CD14-positive monocyte (primary cell): Measurements from ENCODE around the gene GRID2. TPM values are rescaled to one million over a fixed set of nuclear protein-coding genes. Genes with fewer than 3 reads are reported as not detected.

Experiments
- DNase-seq, 3 donors: peaks; one replicate each; pipeline ENCODE4 v3.0.0-alpha.2; 2011 to 2022
- H2AFZ ChIP-seq: 2 replicates; pipeline ENCODE4 v1.6.0; 2012; ENCODE audit warnings: mild to moderate bottlenecking, low read depth, low read length, inconsistent platforms; ENCODE audit not compliant: insufficient read depth, poor library complexity, severe bottlenecking
- H3K27ac ChIP-seq, 2 donors: 1 replicate in 1 of 2; 2 replicates in 1 of 2; pipeline ENCODE4 v1.5.1; 2012 to 2013; ENCODE audit warnings: low read length in 2 of 2, control low read depth in 1 of 2, inconsistent platforms in 1 of 2, low read depth in 1 of 2, mild to moderate bottlenecking in 1 of 2
- H3K27me3 ChIP-seq, 2 donors: one replicate each; pipeline versions ENCODE4 v1.6.0 to v1.6.1; 2011 to 2013; ENCODE audit warnings: low read length in 2 of 2; ENCODE audit not compliant: control insufficient read depth in 2 of 2, insufficient read depth in 2 of 2
- H3K36me3 ChIP-seq, 2 donors: replicated peaks in 1 of 2; 1 replicate in 1 of 2; 2 replicates in 1 of 2; pipeline versions ENCODE4 v1.5.1 to v1.6.1; 2012 to 2013; ENCODE audit warnings: low read length in 2 of 2, control low read depth in 1 of 2, inconsistent platforms in 1 of 2, mild to moderate bottlenecking in 1 of 2; ENCODE audit not compliant: insufficient read depth in 2 of 2, control insufficient read depth in 1 of 2
- H3K4me1 ChIP-seq, 2 donors: 1 replicate in 1 of 2; 2 replicates in 1 of 2; pipeline versions ENCODE4 v1.5.1 to v1.6.1; 2012 to 2013; ENCODE audit warnings: low read length in 2 of 2, control low read depth in 1 of 2, inconsistent platforms in 1 of 2, mild to moderate bottlenecking in 1 of 2, moderate library complexity in 1 of 2; ENCODE audit not compliant: insufficient read depth in 2 of 2, control insufficient read depth in 1 of 2
- H3K4me2 ChIP-seq: replicated peaks from 2 replicates; pipeline ENCODE3; 2012; ENCODE audit warnings: low read length, moderate library complexity, mild to moderate bottlenecking; ENCODE audit not compliant: poor library complexity, severe bottlenecking; ENCODE audit errors: extremely low read depth
- H3K4me3 ChIP-seq, 3 experiments: fragments of 200-600 bp in 1 of 3; sonication (generic) in 1 of 3; replicated peaks in 1 of 3; 1 replicate in 2 of 3; 2 replicates in 1 of 3; pipeline ENCODE4 v1.5.1; 2011 to 2013; ENCODE audit warnings: low read length in 3 of 3, mild to moderate bottlenecking in 3 of 3, control low read depth in 2 of 3, low read depth in 2 of 3, inconsistent platforms in 1 of 3, moderate library complexity in 1 of 3
- H3K79me2 ChIP-seq: 2 replicates; pipeline ENCODE4 v1.6.0; 2012; ENCODE audit warnings: mild to moderate bottlenecking, control low read depth, inconsistent platforms, low read length, moderate library complexity; ENCODE audit not compliant: insufficient read depth
- H3K9ac ChIP-seq: 2 replicates; pipeline ENCODE4 v1.6.0; 2017; ENCODE audit warnings: low read length, mild to moderate bottlenecking; ENCODE audit not compliant: insufficient read depth, poor library complexity, severe bottlenecking
- H3K9me3 ChIP-seq, 2 donors: replicated peaks in 1 of 2; 1 replicate in 1 of 2; 2 replicates in 1 of 2; pipeline versions ENCODE4 v1.5.1 to v1.6.1; 2012 to 2013; ENCODE audit warnings: low read length in 2 of 2, control low read depth in 1 of 2; ENCODE audit not compliant: control insufficient read depth in 1 of 2, insufficient read depth in 1 of 2
- H4K20me1 ChIP-seq: 2 replicates; pipeline ENCODE4 v1.6.0; 2012; ENCODE audit warnings: mild to moderate bottlenecking, low read length, control low read depth, moderate library complexity; ENCODE audit not compliant: insufficient read depth
- H3K27ac Mint-ChIP-seq, 7 donors: one replicate each; pipeline ENCODE4 v1.8.0; 2020; ENCODE audit warnings: mild to moderate bottlenecking in 7 of 7, mixed read lengths in 7 of 7, moderate library complexity in 6 of 7, inconsistent platforms in 2 of 7
- H3K27me3 Mint-ChIP-seq, 3 donors: one replicate each; pipeline ENCODE4 v1.8.0; 2021 to 2022; ENCODE audit warnings: low read depth in 3 of 3, mild to moderate bottlenecking in 3 of 3, mixed read lengths in 3 of 3, moderate library complexity in 3 of 3, inconsistent platforms in 1 of 3
- H3K36me3 Mint-ChIP-seq, 2 donors: one replicate each; pipeline ENCODE4 v1.8.0; 2020; ENCODE audit warnings: mixed read lengths in 2 of 2, inconsistent platforms in 1 of 2, mild to moderate bottlenecking in 1 of 2
- H3K4me1 Mint-ChIP-seq: one replicate; pipeline ENCODE4 v1.8.0; 2020; ENCODE audit warnings: mild to moderate bottlenecking, mixed read lengths
- H3K4me3 Mint-ChIP-seq, 2 donors: one replicate each; pipeline ENCODE4 v1.8.0; 2020; ENCODE audit warnings: mild to moderate bottlenecking in 2 of 2, mixed read lengths in 2 of 2, moderate library complexity in 1 of 2
- H3K9me3 Mint-ChIP-seq, 7 donors: one replicate each; pipeline ENCODE4 v1.8.0; 2020 to 2022; ENCODE audit warnings: mixed read lengths in 7 of 7, mild to moderate bottlenecking in 6 of 7, moderate library complexity in 6 of 7, inconsistent platforms in 2 of 7
- WGBS: methylation state at CpG from one replicate; pipeline ENCODE4 v1.1.5; 2013; ENCODE audit warnings: missing lambda C conversion rate; ENCODE audit not compliant: insufficient coverage; 5-methylcytosine and 5-hydroxymethylcytosine counted together
- intact Hi-C, 2 donors: fragments of 100-400 bp; cut with micrococcal nuclease; formaldehyde crosslinking; loops; one replicate each; pipeline versions ENCODE4 v1.15.0 to v1.15.1; 2023
- polyA plus RNA-seq, 3 donors: library from polyadenylated mRNA; depleted of rRNA in 1 of 3; unstranded in 2 of 3; stranded (reverse) in 1 of 3; fragments of 300-500 nt in 2 of 3; fragments of >200 nt in 1 of 3; fragmentation: Illumina TruSeq in 2 of 3; gene quantifications; 1 replicate in 2 of 3; 2 replicates in 1 of 3; pipeline ENCODE4 v1.2.3, GENCODE V29; 2012 to 2021
- TF ChIP-seq, protein P1 (sequence below): fragments of 200-600 bp; IDR thresholded peaks from one replicate; pipeline ENCODE4 v1.8.0; 2022; ENCODE audit warnings: antibody characterized with exemption, mild to moderate bottlenecking

GRID2 gene
- polyA plus RNA-seq, 3 donors: not detected

- intact Hi-C loops: no loop called here
- Histone ChIP-seq H3K79me2 (no peaks in the 10 kb centered on the region), H3K27me3 (no peaks in the 10 kb centered on the region), H3K4me2 (no peak overlapping the region), H3K27ac (no peak overlapping the region), H4K20me1 (no peaks in the 10 kb centered on the region), H3K9ac (no peak overlapping the region), H3K4me3 (no peak overlapping the region), H3K9me3 (no peaks in the 10 kb centered on the region), H2AFZ (no peak overlapping the region), H3K4me1 (no peaks in the 10 kb centered on the region), H3K36me3 (no peaks in the 10 kb centered on the region)
- Mint-ChIP-seq H3K36me3 (no peaks in the 10 kb centered on the region), H3K9me3 (no peaks in the 10 kb centered on the region), H3K4me3 (no peak overlapping the region), H3K4me1 (no peaks in the 10 kb centered on the region), H3K27ac (no peak overlapping the region), H3K27me3 (peaks cover 0 to 5% (median under 1%) of the 10 kb centered on the region in 3 donors)
- TF ChIP-seq, protein P1, sequence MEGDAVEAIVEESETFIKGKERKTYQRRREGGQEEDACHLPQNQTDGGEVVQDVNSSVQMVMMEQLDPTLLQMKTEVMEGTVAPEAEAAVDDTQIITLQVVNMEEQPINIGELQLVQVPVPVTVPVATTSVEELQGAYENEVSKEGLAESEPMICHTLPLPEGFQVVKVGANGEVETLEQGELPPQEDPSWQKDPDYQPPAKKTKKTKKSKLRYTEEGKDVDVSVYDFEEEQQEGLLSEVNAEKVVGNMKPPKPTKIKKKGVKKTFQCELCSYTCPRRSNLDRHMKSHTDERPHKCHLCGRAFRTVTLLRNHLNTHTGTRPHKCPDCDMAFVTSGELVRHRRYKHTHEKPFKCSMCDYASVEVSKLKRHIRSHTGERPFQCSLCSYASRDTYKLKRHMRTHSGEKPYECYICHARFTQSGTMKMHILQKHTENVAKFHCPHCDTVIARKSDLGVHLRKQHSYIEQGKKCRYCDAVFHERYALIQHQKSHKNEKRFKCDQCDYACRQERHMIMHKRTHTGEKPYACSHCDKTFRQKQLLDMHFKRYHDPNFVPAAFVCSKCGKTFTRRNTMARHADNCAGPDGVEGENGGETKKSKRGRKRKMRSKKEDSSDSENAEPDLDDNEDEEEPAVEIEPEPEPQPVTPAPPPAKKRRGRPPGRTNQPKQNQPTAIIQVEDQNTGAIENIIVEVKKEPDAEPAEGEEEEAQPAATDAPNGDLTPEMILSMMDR: no peak
- WGBS: no CpG with 5 or more reads among the region's 2 CpGs
- no peak for DNase-seq
These were observed 1475.5 kb downstream of the GRID2 start for GRCh38 chr4:93779228-93779627.

DNA sequence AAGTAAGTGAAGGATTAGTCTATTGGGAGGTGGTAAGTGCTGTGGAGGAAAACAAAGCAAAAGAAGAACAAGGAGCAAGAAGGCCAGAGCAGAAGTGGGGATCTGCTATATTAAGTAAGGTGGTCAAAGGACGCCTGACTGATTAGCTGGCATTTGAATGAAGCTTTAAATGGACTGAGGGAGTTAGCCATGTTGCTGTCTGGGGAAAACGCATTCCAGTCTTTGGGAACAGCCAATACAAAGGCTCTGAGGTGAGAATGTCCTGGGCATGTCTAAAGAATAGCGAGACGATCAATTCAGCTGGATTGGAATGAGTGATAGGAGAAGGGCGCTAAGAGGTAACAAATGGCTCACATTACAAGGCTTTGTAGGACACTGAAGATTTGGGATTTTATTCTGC, 1476.3 kb downstream of the GRID2 start:
- Mint-ChIP-seq H3K9me3 (no peaks in the 10 kb centered on the region), H3K4me3 (no peak overlapping the region), H3K36me3 (no peaks in the 10 kb centered on the region), H3K27ac (no peak overlapping the region), H3K4me1 (no peaks in the 10 kb centered on the region), H3K27me3 (peaks cover 0 to 5% (median 2%) of the 10 kb centered on the region in 3 donors)
- H3K9me3 ChIP-seq: no peaks in the 10 kb centered on the region
- no peaks in the 10 kb centered on the region for H3K79me2 ChIP-seq
- no peaks in the 10 kb centered on the region for H3K36me3 ChIP-seq
- H4K20me1 ChIP-seq: no peaks in the 10 kb centered on the region
- no peak overlapping the region for H3K27ac ChIP-seq
- DNase-seq: no peak
- TF ChIP-seq, protein P1: no peak
- no peak overlapping the region for H2AFZ ChIP-seq
- H3K27me3 ChIP-seq: no peaks in the 10 kb centered on the region
- no peak overlapping the region for H3K4me2 ChIP-seq
- intact Hi-C loops: no loop called here
- H3K4me1 ChIP-seq: no peaks in the 10 kb centered on the region
- no peak overlapping the region for H3K9ac ChIP-seq
- no peak overlapping the region for H3K4me3 ChIP-seq
- 87% methylated on average over 5 of the region's 5 CpGs for WGBS
